ENCODE data around the gene AP3S2. TPM values are rescaled to one million over a fixed set of nuclear protein-coding genes. Genes with fewer than 3 reads are reported as not detected.
A peak's percentile ranks its signal among the peaks of the same experiment; 100 is the strongest.

The AP3S2 gene
- total and polyA plus RNA-seq, 2 of the 8 experiments (the other 6 are each of a cell fraction or from before 2014, with no cell fraction given), result 19.2 to 45.4 TPM

DNA sequence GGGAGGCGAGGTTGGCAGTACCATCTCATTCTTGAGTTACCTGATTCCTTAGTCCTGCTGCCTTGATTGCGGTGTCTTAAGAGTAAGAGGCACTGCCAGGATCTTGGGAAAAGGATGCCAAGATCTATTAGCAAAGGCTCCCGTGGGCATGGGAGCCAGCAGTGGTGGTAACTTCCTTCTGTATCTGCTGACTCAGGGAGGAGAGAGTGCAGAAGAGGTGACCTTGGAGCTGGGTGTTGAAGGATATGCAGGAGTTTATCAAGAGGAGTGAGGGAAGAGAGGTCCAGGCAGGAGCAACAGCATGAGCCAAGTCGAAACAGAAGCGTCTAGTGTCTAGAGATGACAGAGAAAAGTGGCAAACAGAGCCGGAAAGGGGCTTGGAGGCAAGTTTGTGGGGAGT, 113.2 kb downstream of the AP3S2 start:
- H4K5ac ChIP-seq (ENCODE audit: insufficient read length, low read depth, low read length), result no peak overlapping the region
- CTCF ChIA-PET (ENCODE audit: partially characterized antibody), result interaction anchor here (0.8 to 5.1 kb wide), 6 partner anchors 18 to 132 kb away, joined by 3 to 32 read pairs (median 4); partner anchors contain the start of gene ARPIN
- H3K18ac ChIP-seq (ENCODE audit: extremely low read depth, low read length), result no peak overlapping the region
- H3K4me3 ChIP-seq (ENCODE audit: extremely low read depth in 1 of 4, insufficient read depth in 2 of 4, low read depth in 3 of 4, low read length in 4 of 4), result no peak overlapping the region
- no peak overlapping the region for H3K9ac ChIP-seq (replicated peaks in 1 of 4; ENCODE audit: extremely low read depth in 1 of 4, low read depth in 3 of 4, low read length in 3 of 4)
- no peaks in the 10 kb centered on the region for H4K20me1 ChIP-seq (replicated peaks in 1 of 2; ENCODE audit: control insufficient read depth in 1 of 2, insufficient read depth in 2 of 2, low read length in 2 of 2)
- H2AFZ ChIP-seq (ENCODE audit: low read length), result no peak overlapping the region
- H2BK5ac ChIP-seq (ENCODE audit: low read depth, low read length), result no peak overlapping the region
- no peak overlapping the region for H2BK15ac ChIP-seq (ENCODE audit: low read length)
- no peak overlapping the region for H3K14ac ChIP-seq (ENCODE audit: insufficient read length)
- H2BK12ac ChIP-seq (ENCODE audit: low read depth, low read length), result peak overlapping the region; percentile 50; the same call in 1 of the 2 replicates
- no peak overlapping the region for H3K23ac ChIP-seq (ENCODE audit: insufficient read length)
- H3K4me1 ChIP-seq (replicated peaks in 1 of 4; ENCODE audit: control insufficient read depth in 3 of 4, insufficient read depth in 4 of 4, low read length in 3 of 4), result peaks cover 8 to 15% (median 12%) of the 10 kb centered on the region in 4 experiments
- no peak overlapping the region for H2BK20ac ChIP-seq (ENCODE audit: low read length)
- DNase-seq (ENCODE audit: low read depth in 1 of 2, low spot score in 2 of 2) (no peak), FAIRE-seq (no peak)
- H2BK120ac ChIP-seq (replicated peaks; ENCODE audit: low read depth, low read length), result no peak overlapping the region
- peaks cover 10 to 27% (median 24%) of the 10 kb centered on the region in 4 experiments for H3K27me3 ChIP-seq (replicated peaks in 1 of 4; ENCODE audit: control insufficient read depth in 3 of 4, extremely low read depth in 1 of 4, insufficient read depth in 3 of 4, low read length in 3 of 4)
- H3K27ac ChIP-seq (ENCODE audit: low read depth, low read length), result no peak overlapping the region
- no peak overlapping the region for H4K91ac ChIP-seq (replicated peaks; ENCODE audit: insufficient read length, low read length)
- POLR2A ChIA-PET (ENCODE audit: partially characterized antibody), result interaction anchor here (1.3 to 1.6 kb wide), 2 partner anchors 8 to 19 kb away, joined by 5 to 6 read pairs; no protein-coding TSS in a partner anchor
- H3K36me3 ChIP-seq (ENCODE audit: control insufficient read depth in 2 of 4, insufficient read depth in 4 of 4, low read length in 3 of 4), result no peaks in the 10 kb centered on the region
- WGBS, 2 experiments (ENCODE audit: extremely low coverage in 1 of 2, insufficient coverage in 1 of 2, insufficient read length in 1 of 2, insufficient replicate concordance in 2 of 2, low coverage in 1 of 2, low lambda C conversion rate in 2 of 2, missing lambda C conversion rate in 1 of 2), result 91% methylated on average over 6 of the region's 6 CpGs; no CpG with 5 or more reads in 1 of the 2 experiments
- no peaks in the 10 kb centered on the region for H3K9me3 ChIP-seq (ENCODE audit: insufficient read depth in 2 of 2, low read depth in 1 of 2, low read length in 1 of 2)
- no peaks in the 10 kb centered on the region for H3K79me1 ChIP-seq (ENCODE audit: low read depth, low read length)
- H3K23me2 ChIP-seq (ENCODE audit: low read depth, low read length), result no peaks in the 10 kb centered on the region; the same call in 1 of the 2 replicates
- no peaks in the 10 kb centered on the region for H3K79me2 ChIP-seq (ENCODE audit: control insufficient read depth in 1 of 2, insufficient read depth in 2 of 2, low read length in 2 of 2)
- H3K4me2 ChIP-seq (ENCODE audit: insufficient read depth in 1 of 2, low read depth in 2 of 2, low read length in 2 of 2), result no peak overlapping the region
- H2AK5ac ChIP-seq (ENCODE audit: low read depth, low read length), result no peak overlapping the region
- H3K56ac ChIP-seq (replicated peaks; ENCODE audit: insufficient read length, low read depth, low read length), result no peak overlapping the region
- H4K8ac ChIP-seq (ENCODE audit: extremely low read depth, insufficient read depth, low read length), result no peak overlapping the region
- H3K4ac ChIP-seq (replicated peaks; ENCODE audit: insufficient read length, low read depth, low read length), result no peak overlapping the region
- TF ChIP-seq, protein P1, sequence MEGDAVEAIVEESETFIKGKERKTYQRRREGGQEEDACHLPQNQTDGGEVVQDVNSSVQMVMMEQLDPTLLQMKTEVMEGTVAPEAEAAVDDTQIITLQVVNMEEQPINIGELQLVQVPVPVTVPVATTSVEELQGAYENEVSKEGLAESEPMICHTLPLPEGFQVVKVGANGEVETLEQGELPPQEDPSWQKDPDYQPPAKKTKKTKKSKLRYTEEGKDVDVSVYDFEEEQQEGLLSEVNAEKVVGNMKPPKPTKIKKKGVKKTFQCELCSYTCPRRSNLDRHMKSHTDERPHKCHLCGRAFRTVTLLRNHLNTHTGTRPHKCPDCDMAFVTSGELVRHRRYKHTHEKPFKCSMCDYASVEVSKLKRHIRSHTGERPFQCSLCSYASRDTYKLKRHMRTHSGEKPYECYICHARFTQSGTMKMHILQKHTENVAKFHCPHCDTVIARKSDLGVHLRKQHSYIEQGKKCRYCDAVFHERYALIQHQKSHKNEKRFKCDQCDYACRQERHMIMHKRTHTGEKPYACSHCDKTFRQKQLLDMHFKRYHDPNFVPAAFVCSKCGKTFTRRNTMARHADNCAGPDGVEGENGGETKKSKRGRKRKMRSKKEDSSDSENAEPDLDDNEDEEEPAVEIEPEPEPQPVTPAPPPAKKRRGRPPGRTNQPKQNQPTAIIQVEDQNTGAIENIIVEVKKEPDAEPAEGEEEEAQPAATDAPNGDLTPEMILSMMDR (IDR thresholded peaks at IDR 0.05; ENCODE audit: control extremely low read depth in 1 of 3, insufficient read depth in 1 of 3, low read depth in 1 of 3, low read length in 3 of 3), result no peak
- TF ChIP-seq KDM4A (IDR thresholded peaks at IDR 0.05; ENCODE audit: low read depth, low read length, severe bottlenecking) (no peak), BACH1 (IDR thresholded peaks at IDR 0.05; ENCODE audit: low read length) (no peak), TAF1 (IDR thresholded peaks at IDR 0.05; ENCODE audit: low read depth, low read length) (no peak), TBP (IDR thresholded peaks at IDR 0.05; ENCODE audit: low read depth, low read length) (no peak), SIX5 (IDR thresholded peaks at IDR 0.05; ENCODE audit: low read depth, low read length) (no peak), POLR2A (IDR thresholded peaks at IDR 0.05; ENCODE audit: control extremely low read depth in 1 of 2, low read depth in 2 of 2, low read length in 2 of 2) (no peak), TAF7 (optimal IDR thresholded peaks at IDR 0.05; ENCODE audit: borderline replicate concordance, low read depth, low read length) (no peak)
